T-cell (primary cell): ENCODE results near the gene GTF3C1. TPM values are rescaled to one million over a fixed set of nuclear protein-coding genes. Genes with fewer than 3 reads are reported as not detected.

Experiments
- ATAC-seq, 4 experiments: fragments of 200-7000 bp in 3 of 4; fragments of 150-1000 bp in 1 of 4; cut with Tn5 transposase; replicated peaks in 1 of 4; 1 replicate in 3 of 4; 2 replicates in 1 of 4; pipeline ENCODE4 v1.10.0; 2021; ENCODE audit warnings: moderate library complexity in 3 of 4, mild to moderate bottlenecking in 2 of 4, moderate number of reproducible peaks in 1 of 4
- CTCF ChIA-PET, 2 donors: fragments of 300-600 bp; sonication (Branson Sonifier 250); formaldehyde crosslinking; loops; one replicate each; lab custom pipeline; 2022; ENCODE audit warnings: antibody characterized with exemption in 2 of 2; lab: Charles Lee
- POLR2A ChIA-PET, 2 donors: fragments of 300-600 bp; sonication (Branson Sonifier 250); formaldehyde crosslinking; loops; one replicate each; lab custom pipeline; 2022; ENCODE audit warnings: antibody characterized with exemption in 2 of 2; lab: Charles Lee
- DNase-seq, 35 experiments: peaks; one replicate each; pipeline versions ENCODE4 v3.0.0 to v3.0.0-alpha.2; 2013 to 2023
- H3K27ac ChIP-seq: one replicate; pipeline ENCODE4 v1.5.1; 2013; ENCODE audit warnings: low read length
- H3K27me3 ChIP-seq, 2 experiments: replicated peaks in 1 of 2; 1 replicate in 1 of 2; 2 replicates in 1 of 2; pipeline versions ENCODE4 v1.6.1 to v1.7.0; 2013; ENCODE audit warnings: low read length in 1 of 2, mixed read lengths in 1 of 2; ENCODE audit not compliant: control insufficient read depth in 2 of 2, insufficient read depth in 2 of 2; ENCODE audit errors: extremely low read depth in 1 of 2
- H3K36me3 ChIP-seq, 2 donors: 1 replicate in 1 of 2; 2 replicates in 1 of 2; pipeline versions ENCODE4 v1.6.1 to v1.7.0; 2013; ENCODE audit warnings: low read length in 1 of 2; ENCODE audit not compliant: control insufficient read depth in 2 of 2, insufficient read depth in 1 of 2; ENCODE audit errors: extremely low read depth in 1 of 2
- H3K4me1 ChIP-seq, 2 experiments: 1 replicate in 1 of 2; 2 replicates in 1 of 2; pipeline versions ENCODE4 v1.6.1 to v1.7.0; 2013; ENCODE audit warnings: low read length in 2 of 2, mixed read lengths in 1 of 2; ENCODE audit not compliant: insufficient read depth in 2 of 2, control insufficient read depth in 1 of 2; ENCODE audit errors: extremely low read depth in 1 of 2
- H3K4me3 ChIP-seq, 2 donors: 1 replicate in 1 of 2; 2 replicates in 1 of 2; pipeline versions ENCODE4 v1.5.1 to v1.7.0; 2013; ENCODE audit warnings: mild to moderate bottlenecking in 2 of 2, low read length in 1 of 2, moderate library complexity in 1 of 2; ENCODE audit not compliant: control insufficient read depth in 1 of 2; ENCODE audit errors: extremely low read depth in 1 of 2
- H3K9me3 ChIP-seq: 2 replicates; pipeline ENCODE4 v1.7.0; 2013
- H3K27ac Mint-ChIP-seq, 2 donors: one replicate each; pipeline ENCODE4 v1.8.0; 2020 to 2021; ENCODE audit warnings: mild to moderate bottlenecking in 2 of 2, mixed read lengths in 2 of 2
- H3K27me3 Mint-ChIP-seq, 2 donors: one replicate each; pipeline ENCODE4 v1.8.0; 2021 to 2022; ENCODE audit warnings: mixed read lengths in 2 of 2
- H3K36me3 Mint-ChIP-seq: one replicate; pipeline ENCODE4 v1.8.0; 2021; ENCODE audit warnings: mixed read lengths
- H3K4me1 Mint-ChIP-seq, 3 donors: one replicate each; pipeline ENCODE4 v1.8.0; 2020 to 2022; ENCODE audit warnings: mixed read lengths in 3 of 3, mild to moderate bottlenecking in 1 of 3
- H3K4me3 Mint-ChIP-seq, 3 donors: one replicate each; pipeline ENCODE4 v1.8.0; 2020 to 2022; ENCODE audit warnings: mild to moderate bottlenecking in 3 of 3, mixed read lengths in 3 of 3, moderate library complexity in 3 of 3
- H3K9me3 Mint-ChIP-seq, 3 donors: one replicate each; pipeline ENCODE4 v1.8.0; 2020 to 2022; ENCODE audit warnings: mixed read lengths in 3 of 3
- WGBS: methylation state at CpG from one replicate; pipeline ENCODE4 v1.1.5; 2013; ENCODE audit warnings: missing lambda C conversion rate; ENCODE audit not compliant: insufficient coverage; 5-methylcytosine and 5-hydroxymethylcytosine counted together
- total RNA-seq, 35 experiments: library from RNA in 6 of 35; stranded (reverse) in 6 of 35; fragments of 120-200 nt in 1 of 35; gene quantifications; one replicate each; pipeline versions ENCODE4 v1.2.1 to v1.2.4 and lab custom pipeline; 2013 to 2026

GTF3C1 gene
- total RNA-seq, 5 donors from 2014 or later (not counting 1 experiment from before 2014, with no cell fraction given): 60.3 to 72.8 (median 61.4) TPM

DNA sequence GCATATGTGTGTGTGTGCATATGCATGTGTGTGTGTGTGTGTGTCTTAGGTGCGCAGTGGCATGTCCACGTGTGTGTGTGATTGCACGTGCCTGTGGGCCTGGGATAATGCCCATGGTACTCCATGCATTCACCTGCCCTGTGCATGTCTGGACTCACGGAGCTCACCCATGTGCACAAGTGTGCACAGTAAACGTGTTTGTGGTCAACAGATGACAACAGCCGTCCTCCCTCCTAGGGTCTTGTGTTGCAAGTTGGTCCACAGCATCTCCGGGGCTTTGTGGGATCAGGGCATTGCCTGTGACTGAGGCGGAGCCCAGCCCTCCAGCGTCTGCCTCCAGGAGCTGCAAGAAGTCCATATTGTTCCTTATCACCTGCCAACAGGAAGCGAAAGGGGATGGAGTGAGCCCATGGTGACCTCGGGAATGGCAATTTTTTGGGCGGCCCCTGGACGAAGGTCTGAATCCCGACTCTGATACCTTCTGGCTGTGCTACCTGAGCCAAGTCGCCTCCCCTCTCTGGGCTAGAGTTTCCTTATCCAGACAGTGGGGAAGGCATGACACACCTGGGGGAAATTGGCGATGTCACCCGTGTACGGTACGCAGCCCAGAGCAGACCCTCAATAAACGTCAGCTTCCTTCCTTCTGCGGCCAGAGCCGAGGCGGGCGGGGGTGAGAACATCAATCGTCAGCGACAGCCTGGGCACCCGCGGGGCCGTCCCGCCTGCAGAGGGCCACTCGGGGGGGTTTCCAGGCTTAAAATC lies 100.1 kb downstream of the GTF3C1 start:
- Mint-ChIP-seq H3K27me3 (no peaks in the 10 kb centered on the region), H3K9me3 (no peaks in the 10 kb centered on the region), H3K4me1 (peaks cover 81 to 89% (median 86%) of the 10 kb centered on the region in 3 donors), H3K4me3 (peak overlapping the region; percentile 41 to 67 (median 51)), H3K27ac (peak overlapping the region; percentile 90 to 91), H3K36me3 (peaks cover 41% of the 10 kb centered on the region)
- Histone ChIP-seq H3K36me3 (peaks cover 10 to 41% of the 10 kb centered on the region in 2 donors), H3K27ac (peak overlapping the region; percentile 92), H3K4me1 (peaks cover 16 to 93% of the 10 kb centered on the region in 2 experiments), H3K9me3 (no peaks in the 10 kb centered on the region), H3K27me3 (no peaks in the 10 kb centered on the region), H3K4me3 (peak overlapping the region in 1 of 2 donors; percentile 2)
- peak; percentile 25 to 77 (median 36) for ATAC-seq
- POLR2A ChIA-PET: interaction anchor here (0.6 to 7.6 kb wide), 6 partner anchors 15 to 299 kb away, joined by 3 to 88 read pairs (median 5); partner anchors contain the start of gene IL21R (in 1 of the 2)
- DNase-seq: peak in 34 of 35 experiments; percentile 53 to 91 (median 82)
- 22% methylated on average over 26 of the region's 31 CpGs for WGBS
- CTCF ChIA-PET: interaction anchor here (0.6 to 1.5 kb wide), 6 partner anchors 14 to 270 kb away, joined by 3 to 5 read pairs (median 4); no protein-coding TSS in a partner anchor

- peak overlapping the region; percentile 89 to 90 for H3K27ac Mint-ChIP-seq
- Histone ChIP-seq H3K36me3 (peaks cover 10 to 49% of the 10 kb centered on the region in 2 donors), H3K4me3 (no peak overlapping the region), H3K4me1 (peaks cover 16 to 88% of the 10 kb centered on the region in 2 experiments), H3K9me3 (no peaks in the 10 kb centered on the region), H3K27me3 (no peaks in the 10 kb centered on the region), H3K27ac (peak overlapping the region; percentile 92)
- peaks cover 78 to 87% (median 80%) of the 10 kb centered on the region in 3 donors for H3K4me1 Mint-ChIP-seq
- ChIA-PET CTCF (no interaction called here), POLR2A (interaction anchor here (0.9 to 7.6 kb wide), 3 partner anchors 44 to 214 kb away, joined by 3 to 88 read pairs (median 3); partner anchors contain the start of gene IL21R (in 1 of the 2))
- DNase-seq (no peak), ATAC-seq (no peak)
- peak overlapping the region in 1 of 3 donors; percentile 67 for H3K4me3 Mint-ChIP-seq
- peaks cover 0 to 7% (median 0%) of the 10 kb centered on the region in 3 donors for H3K9me3 Mint-ChIP-seq
- H3K27me3 Mint-ChIP-seq: no peaks in the 10 kb centered on the region
- WGBS: 87% methylated on average over 19 of the region's 19 CpGs
- peaks cover 49% of the 10 kb centered on the region for H3K36me3 Mint-ChIP-seq
These were observed 100.9 kb downstream of the GTF3C1 start for GRCh38 chr16:27448532-27449433.

- POLR2A ChIA-PET: interaction anchor here (0.5 to 7.6 kb wide), 8 partner anchors 20 to 244 kb away, joined by 3 to 88 read pairs (median 5); partner anchors contain the start of genes IL21R (in 2 of the 2) and KDM8 (in 1 of the 2)
- Mint-ChIP-seq H3K4me3 (peak overlapping the region in 2 of 3 donors; percentile 39 to 55), H3K4me1 (peaks cover 69 to 77% (median 72%) of the 10 kb centered on the region in 3 donors), H3K9me3 (peaks cover 0 to 7% (median 0%) of the 10 kb centered on the region in 3 donors), H3K36me3 (peaks cover 63% of the 10 kb centered on the region), H3K27me3 (no peaks in the 10 kb centered on the region), H3K27ac (peak overlapping the region; percentile 93)
- 90% methylated on average over 2 of the region's 5 CpGs for WGBS
- H3K27ac ChIP-seq: peak overlapping the region; percentile 65
- no peak for ATAC-seq
- H3K27me3 ChIP-seq: no peaks in the 10 kb centered on the region
- peaks cover 10 to 63% of the 10 kb centered on the region in 2 donors for H3K36me3 ChIP-seq
- no peak for DNase-seq
- H3K9me3 ChIP-seq: no peaks in the 10 kb centered on the region
- CTCF ChIA-PET: interaction anchor here (0.5 to 1.6 kb wide), 11 partner anchors 16 to 273 kb away, joined by 3 to 7 read pairs (median 4); partner anchors contain the start of genes IL21R (in 1 of the 2), KATNIP (in 1 of the 2) and KDM8 (in 1 of the 2)
- H3K4me1 ChIP-seq: peaks cover 16 to 77% of the 10 kb centered on the region in 2 experiments
- no peak overlapping the region for H3K4me3 ChIP-seq
These were observed 102.4 kb downstream of the GTF3C1 start for GRCh38 chr16:27447301-27447700.

GRCh38 chr16:27446721-27447120 lies 103.0 kb downstream of the GTF3C1 start:
- peak; percentile 84 to 98 (median 96) for ATAC-seq
- ChIA-PET CTCF (interaction anchor here (0.5 to 1.6 kb wide), 12 partner anchors 17 to 273 kb away, joined by 3 to 7 read pairs (median 4); partner anchors contain the start of genes IL21R (in 1 of the 2), KATNIP (in 1 of the 2) and KDM8 (in 1 of the 2)), POLR2A (interaction anchor here (0.5 to 7.6 kb wide), 9 partner anchors 20 to 243 kb away, joined by 3 to 88 read pairs (median 5); partner anchors contain the start of genes IL21R (in 2 of the 2) and KDM8 (in 1 of the 2))
- H3K27ac Mint-ChIP-seq: peak overlapping the region; percentile 93
- peaks cover 66% of the 10 kb centered on the region for H3K36me3 Mint-ChIP-seq
- peak overlapping the region; percentile 65 for H3K27ac ChIP-seq
- no peaks in the 10 kb centered on the region for H3K27me3 ChIP-seq
- peaks cover 16 to 73% of the 10 kb centered on the region in 2 experiments for H3K4me1 ChIP-seq
- peaks cover 0 to 7% (median 0%) of the 10 kb centered on the region in 3 donors for H3K9me3 Mint-ChIP-seq
- H3K36me3 ChIP-seq: peaks cover 14 to 67% of the 10 kb centered on the region in 2 donors
- peaks cover 63 to 72% (median 68%) of the 10 kb centered on the region in 3 donors for H3K4me1 Mint-ChIP-seq
- no peak overlapping the region for H3K4me3 ChIP-seq
- DNase-seq: peak; percentile 74 to 91 (median 86)
- H3K4me3 Mint-ChIP-seq: peak overlapping the region; percentile 18 to 55 (median 39)
- 0% methylated on average over 1 of the region's 4 CpGs for WGBS
- H3K9me3 ChIP-seq: no peaks in the 10 kb centered on the region
- H3K27me3 Mint-ChIP-seq: no peaks in the 10 kb centered on the region

- H3K27ac Mint-ChIP-seq: peak overlapping the region; percentile 93
- peak overlapping the region in 1 of 3 donors; percentile 55 for H3K4me3 Mint-ChIP-seq
- H3K4me1 ChIP-seq: peaks cover 16 to 63% of the 10 kb centered on the region in 2 experiments
- ATAC-seq: no peak
- H3K36me3 ChIP-seq: peaks cover 18 to 75% of the 10 kb centered on the region in 2 donors
- peaks cover 53 to 62% (median 58%) of the 10 kb centered on the region in 3 donors for H3K4me1 Mint-ChIP-seq
- H3K9me3 ChIP-seq: no peaks in the 10 kb centered on the region
- POLR2A ChIA-PET: interaction anchor here in 1 of 2 donors (0.6 to 7.6 kb wide), 3 partner anchors 42 to 242 kb away, joined by 3 to 88 read pairs (median 5); partner anchors contain the start of genes IL21R and KDM8
- no peaks in the 10 kb centered on the region for H3K27me3 Mint-ChIP-seq
- peaks cover 72% of the 10 kb centered on the region for H3K36me3 Mint-ChIP-seq
- no peaks in the 10 kb centered on the region for H3K27me3 ChIP-seq
- H3K4me3 ChIP-seq: no peak overlapping the region
- CTCF ChIA-PET: interaction anchor here in 1 of 2 donors (0.6 to 1.6 kb wide), 2 partner anchors 18 to 45 kb away, joined by 3 to 5 read pairs; no protein-coding TSS in a partner anchor
- no peak for DNase-seq
- peaks cover 0 to 7% (median 0%) of the 10 kb centered on the region in 3 donors for H3K9me3 Mint-ChIP-seq
- 87% methylated on average over 9 of the region's 12 CpGs for WGBS
- peak overlapping the region; percentile 18 for H3K27ac ChIP-seq
These were observed 104.1 kb downstream of the GTF3C1 start for GRCh38 chr16:27445502-27446175.
